Bronchial epithelial cell (primary cell): ENCODE results near the gene ATG10. TPM values are rescaled to one million over a fixed set of nuclear protein-coding genes. Genes with fewer than 3 reads are reported as not detected.

ENCODE experiments used
- DNase-seq: peaks from one replicate; pipeline ENCODE4 v3.0.0-alpha.2; 2010; ENCODE audit warnings: low read depth
- FAIRE-seq: peaks from 2 replicates; lab custom pipeline; 2011; peaks lifted over from hg19 to GRCh38; lab: Jason Lieb, UNC
- H3K27me3 ChIP-seq: 2 replicates; pipeline ENCODE4 v1.5.1; 2011; ENCODE audit warnings: low read length; ENCODE audit not compliant: control insufficient read depth, insufficient read depth
- H3K36me3 ChIP-seq: 2 replicates; pipeline ENCODE4 v1.5.1; 2011; ENCODE audit warnings: low read length; ENCODE audit not compliant: control insufficient read depth, insufficient read depth
- H3K4me3 ChIP-seq: 2 replicates; pipeline ENCODE4 v1.5.1; 2011; ENCODE audit warnings: mild to moderate bottlenecking, low read depth, low read length, control low read depth
- CTCF ChIP-seq: IDR thresholded peaks from 2 replicates; pipeline ENCODE4 v1.5.1; 2011; ENCODE audit warnings: mild to moderate bottlenecking, moderate library complexity, low read length, control low read depth, inconsistent platforms; ENCODE audit not compliant: insufficient read depth, severe bottlenecking
- total RNA-seq: library from RNA; depleted of rRNA; stranded (reverse); fragments of >200 nt; gene quantifications from 2 replicates; pipeline ENCODE4 v1.2.1, GENCODE V29; 2014

The ATG10 gene
- total RNA-seq, 1 donor from 2014 or later = 9.7 TPM

- H3K36me3 ChIP-seq = no peaks in the 10 kb centered on the region
- peak; percentile 98 for DNase-seq
- H3K4me3 ChIP-seq = no peak overlapping the region
- peak; percentile 77 for TF ChIP-seq CTCF
- peak; percentile 94 for FAIRE-seq
- H3K27me3 ChIP-seq = no peaks in the 10 kb centered on the region
Observed at GRCh38 chr5:82165740-82166530, 194.1 kb downstream of the ATG10 start.

GRCh38 chr5:82167372-82167935, 195.6 kb downstream of the ATG10 start:
- DNase-seq (no peak), FAIRE-seq (no peak)
- Histone ChIP-seq H3K36me3 (no peaks in the 10 kb centered on the region), H3K27me3 (no peaks in the 10 kb centered on the region), H3K4me3 (no peak overlapping the region)
- no peak for TF ChIP-seq CTCF

GRCh38 chr5:82168294-82168693, 196.5 kb downstream of the ATG10 start:
- Histone ChIP-seq H3K36me3 (no peaks in the 10 kb centered on the region), H3K27me3 (no peaks in the 10 kb centered on the region), H3K4me3 (no peak overlapping the region)
- FAIRE-seq = no peak
- DNase-seq = no peak
- TF ChIP-seq CTCF = no peak

GRCh38 chr5:82169892-82170291, 198.1 kb downstream of the ATG10 start:
- FAIRE-seq (no peak), DNase-seq (no peak)
- no peaks in the 10 kb centered on the region for H3K27me3 ChIP-seq
- H3K4me3 ChIP-seq = no peak overlapping the region
- no peak for TF ChIP-seq CTCF
- H3K36me3 ChIP-seq = no peaks in the 10 kb centered on the region

- H3K36me3 ChIP-seq = no peaks in the 10 kb centered on the region
- H3K27me3 ChIP-seq = no peaks in the 10 kb centered on the region
- FAIRE-seq (no peak), DNase-seq (peak; percentile 70)
- no peak overlapping the region for H3K4me3 ChIP-seq
- peak; percentile 70 for TF ChIP-seq CTCF
Observed at GRCh38 chr5:82174128-82174918, 202.5 kb downstream of the ATG10 start.
